CD4-positive, alpha-beta T cell treated with Interleukin-6 at 100 ng/mL for 8 hours (primary cell): Measurements from ENCODE around the gene BCKDHA.
"Not testable (repeated sequence)": the region's sequence is repeated elsewhere in the genome, so short reads cannot be mapped to it uniquely, and the experiment has no call there.

Source experiments
- DNase-seq: peaks from one replicate; pipeline ENCODE4 v3.0.0-alpha.2; 2020; ENCODE audit warnings: mixed read lengths, low spot score

Gene BCKDHA

DNA sequence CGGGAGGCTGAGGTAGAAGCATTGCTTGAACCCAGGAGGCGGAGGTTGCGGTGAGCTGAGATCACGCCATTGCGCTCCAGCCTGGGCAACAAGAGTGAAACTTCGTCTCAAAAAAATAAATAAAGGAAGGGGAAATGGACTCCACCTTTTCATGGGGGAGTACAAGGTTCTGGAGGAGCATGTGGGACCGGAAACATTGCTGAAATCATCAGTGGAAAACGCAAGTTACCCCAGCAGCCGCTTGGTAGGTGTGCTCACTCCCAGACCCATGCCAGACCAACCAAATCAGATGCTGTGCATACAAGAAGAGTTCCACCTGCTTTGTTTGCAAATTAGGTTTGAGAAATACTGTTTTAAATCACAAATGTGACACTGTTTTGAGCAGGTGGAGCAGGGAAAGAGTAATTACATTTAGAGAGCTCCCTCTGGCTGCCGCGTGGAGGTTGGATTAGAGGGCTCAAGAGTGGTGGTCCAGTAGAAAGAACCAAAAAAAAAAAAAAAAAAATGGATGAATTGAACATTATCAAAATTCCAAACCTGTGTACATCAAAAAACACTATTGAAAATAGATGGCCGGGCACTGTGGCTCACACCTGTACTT, 50.2 kb downstream of the BCKDHA start:
- no peak for DNase-seq

DNA sequence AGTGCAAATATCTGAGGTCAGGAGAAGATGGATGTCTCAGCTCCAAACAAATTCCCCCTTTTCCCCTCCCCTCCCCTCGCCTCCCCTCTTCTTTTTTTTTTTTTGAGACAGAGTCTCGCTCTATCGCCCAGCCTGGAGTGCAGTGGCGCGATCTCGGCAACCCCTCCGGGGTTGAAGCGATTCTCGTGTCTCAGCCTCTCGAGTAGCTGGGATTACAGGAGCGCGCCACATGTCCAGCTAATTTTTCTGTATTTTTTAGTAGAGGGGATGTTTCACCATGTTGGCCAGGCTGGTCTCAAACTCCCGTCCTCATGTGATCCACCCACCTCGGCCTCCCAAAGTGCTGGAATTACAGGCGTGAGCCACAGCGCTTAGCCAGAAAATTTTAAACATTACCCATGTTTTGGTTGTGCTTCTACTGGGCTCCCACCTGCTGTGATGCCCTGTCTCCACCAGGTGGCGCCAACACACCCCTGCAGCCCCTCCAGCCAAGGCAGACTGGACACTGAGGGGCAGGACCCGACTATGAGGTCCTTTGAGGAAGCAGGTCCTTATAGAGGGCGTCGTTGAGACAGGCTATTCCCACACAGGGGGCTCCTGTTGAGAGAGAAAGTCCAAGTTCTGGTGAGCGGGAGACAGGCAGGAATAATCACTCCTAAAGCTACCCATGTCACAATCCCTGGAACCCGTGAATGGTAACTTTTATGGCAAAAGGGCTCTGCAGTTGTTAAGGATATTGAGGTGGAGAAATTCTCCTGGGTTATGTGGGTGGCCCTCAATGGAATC, 51.7 kb downstream of the BCKDHA start:
- peak; percentile 66 for DNase-seq

DNA sequence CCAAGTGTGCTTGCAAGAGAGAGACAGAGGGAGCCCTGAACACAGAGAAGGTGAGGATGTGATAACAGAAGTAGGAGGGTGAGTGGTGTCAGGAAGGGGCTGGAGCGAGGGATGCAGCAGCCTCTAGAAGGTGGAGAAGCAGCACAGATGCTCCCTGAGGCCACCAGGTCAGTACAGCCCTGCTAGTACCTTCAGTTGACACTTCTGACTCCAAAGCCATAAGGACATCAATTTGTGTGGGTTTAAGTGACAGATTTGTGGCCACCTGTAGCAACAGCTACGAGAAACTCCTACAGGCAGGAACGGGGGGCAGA, 52.2 kb downstream of the BCKDHA start:
- DNase-seq = no peak

DNA sequence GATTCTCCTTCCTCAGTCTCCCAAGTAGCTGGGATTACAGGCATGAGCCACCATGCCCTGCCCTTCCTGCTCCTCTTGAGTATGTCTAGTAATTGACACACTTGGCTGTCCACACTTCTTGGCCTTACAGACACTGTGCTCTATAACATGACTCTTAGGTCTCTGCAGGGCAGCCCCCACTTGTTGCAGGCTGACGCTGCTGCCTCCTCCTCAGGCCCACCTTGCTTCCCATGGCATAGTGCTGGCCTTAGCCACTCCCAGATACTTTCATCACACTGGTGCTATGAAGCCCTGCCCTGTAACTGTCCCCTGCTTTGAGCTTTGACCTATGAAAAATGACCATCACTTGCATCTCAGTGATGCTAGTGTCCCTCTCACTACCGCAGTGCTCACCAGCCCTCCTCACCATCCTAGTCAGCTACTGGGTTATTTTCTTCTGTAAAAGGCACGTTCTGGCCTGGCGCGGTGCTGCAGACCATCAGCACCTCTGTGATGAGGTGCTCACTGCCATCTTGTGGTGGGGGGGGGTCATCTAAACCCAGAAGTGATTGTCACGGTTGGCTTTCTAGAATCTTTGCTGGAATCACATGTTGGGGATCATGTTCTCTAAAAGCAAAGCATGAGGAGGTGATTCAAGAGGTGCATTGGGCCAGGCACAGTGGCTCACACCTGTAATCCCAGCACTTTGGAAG, 55.1 kb downstream of the BCKDHA start:
- DNase-seq = no peak

DNA sequence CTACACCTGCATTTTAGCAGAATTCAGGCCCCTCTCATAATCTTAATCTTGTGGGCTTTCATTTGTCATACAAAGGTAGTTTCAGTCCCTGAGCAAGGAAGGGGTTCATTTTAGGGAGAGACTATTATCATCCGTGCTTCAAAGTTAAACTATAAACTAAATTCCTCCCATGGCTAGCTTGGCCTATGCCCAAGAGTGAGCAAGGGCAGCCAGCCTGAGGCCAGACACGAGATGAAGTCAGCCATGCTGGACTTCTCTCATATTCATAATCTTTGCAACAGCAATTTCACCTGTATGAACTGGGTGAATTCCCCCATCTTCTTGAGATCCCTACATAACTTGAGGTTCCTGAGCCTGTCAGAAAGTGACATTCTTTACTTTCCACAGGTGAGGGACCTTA, 58.3 kb downstream of the BCKDHA start:
- no peak for DNase-seq

DNA sequence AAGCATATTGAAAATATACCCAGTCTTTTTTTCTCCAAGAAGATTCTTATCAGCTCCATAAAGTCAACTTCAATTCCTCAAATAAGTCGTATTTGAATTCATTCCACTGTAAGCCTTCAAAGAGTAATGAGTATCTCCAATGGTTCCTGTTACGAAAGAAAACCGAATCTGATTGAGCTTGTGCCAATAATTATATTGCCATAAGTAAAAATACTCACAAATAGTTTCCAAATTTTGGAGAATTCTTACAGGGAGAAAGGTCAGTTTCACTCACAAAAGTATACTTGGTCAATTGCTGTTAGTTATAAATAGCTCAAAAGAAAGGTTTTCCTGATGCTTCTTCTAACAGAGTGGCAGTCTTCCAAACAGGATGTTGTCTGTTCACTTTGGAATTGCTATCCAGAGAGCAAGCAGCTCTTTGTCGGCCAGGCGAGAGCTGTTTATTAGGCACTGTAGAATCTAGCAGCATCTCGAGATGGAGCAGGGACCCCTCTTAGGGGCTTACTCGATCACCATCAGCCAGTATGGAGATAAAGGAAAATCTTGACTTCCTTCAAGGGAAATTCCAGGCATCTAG, 58.8 kb downstream of the BCKDHA start:
- DNase-seq = no peak

DNA sequence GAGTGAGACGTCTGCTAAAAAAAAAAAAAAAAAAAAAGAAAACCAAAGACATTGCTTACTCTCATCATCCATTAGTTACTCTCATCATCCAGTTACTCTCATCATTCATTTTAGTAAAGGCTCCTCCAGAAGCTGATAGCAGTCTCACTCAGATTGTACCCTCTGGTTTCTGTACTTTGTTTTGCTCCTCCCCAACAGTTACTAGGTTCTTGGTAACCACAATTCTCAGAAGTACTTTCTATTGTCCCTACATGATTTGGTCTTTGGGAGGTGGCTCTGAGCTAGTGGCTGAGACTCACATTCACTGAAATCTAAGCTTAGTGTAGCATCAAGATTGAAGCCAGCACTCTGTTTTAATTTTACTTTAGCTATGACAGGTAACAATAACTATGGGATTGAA, 59.6 kb downstream of the BCKDHA start:
- peak; percentile 5 for DNase-seq

DNA sequence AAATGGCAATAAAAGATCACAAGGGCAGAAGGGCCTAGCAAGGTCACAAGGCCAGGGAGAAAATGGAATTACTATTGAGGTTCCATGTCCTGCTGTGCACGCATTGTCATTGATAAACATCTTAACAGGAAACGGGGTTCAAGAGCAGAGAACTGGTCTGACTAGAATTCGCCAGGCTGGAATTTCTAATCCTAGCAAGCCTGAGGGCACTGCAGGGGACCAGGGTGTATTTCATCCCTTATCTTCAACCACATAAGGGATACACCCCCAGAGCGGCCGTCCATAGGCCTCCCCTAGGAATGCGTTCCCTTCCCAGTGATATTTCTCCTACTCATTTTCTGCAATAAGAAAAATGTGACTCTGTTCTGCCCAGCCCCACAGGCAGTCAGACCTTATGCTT, 64.9 kb downstream of the BCKDHA start:
- no peak for DNase-seq

DNA sequence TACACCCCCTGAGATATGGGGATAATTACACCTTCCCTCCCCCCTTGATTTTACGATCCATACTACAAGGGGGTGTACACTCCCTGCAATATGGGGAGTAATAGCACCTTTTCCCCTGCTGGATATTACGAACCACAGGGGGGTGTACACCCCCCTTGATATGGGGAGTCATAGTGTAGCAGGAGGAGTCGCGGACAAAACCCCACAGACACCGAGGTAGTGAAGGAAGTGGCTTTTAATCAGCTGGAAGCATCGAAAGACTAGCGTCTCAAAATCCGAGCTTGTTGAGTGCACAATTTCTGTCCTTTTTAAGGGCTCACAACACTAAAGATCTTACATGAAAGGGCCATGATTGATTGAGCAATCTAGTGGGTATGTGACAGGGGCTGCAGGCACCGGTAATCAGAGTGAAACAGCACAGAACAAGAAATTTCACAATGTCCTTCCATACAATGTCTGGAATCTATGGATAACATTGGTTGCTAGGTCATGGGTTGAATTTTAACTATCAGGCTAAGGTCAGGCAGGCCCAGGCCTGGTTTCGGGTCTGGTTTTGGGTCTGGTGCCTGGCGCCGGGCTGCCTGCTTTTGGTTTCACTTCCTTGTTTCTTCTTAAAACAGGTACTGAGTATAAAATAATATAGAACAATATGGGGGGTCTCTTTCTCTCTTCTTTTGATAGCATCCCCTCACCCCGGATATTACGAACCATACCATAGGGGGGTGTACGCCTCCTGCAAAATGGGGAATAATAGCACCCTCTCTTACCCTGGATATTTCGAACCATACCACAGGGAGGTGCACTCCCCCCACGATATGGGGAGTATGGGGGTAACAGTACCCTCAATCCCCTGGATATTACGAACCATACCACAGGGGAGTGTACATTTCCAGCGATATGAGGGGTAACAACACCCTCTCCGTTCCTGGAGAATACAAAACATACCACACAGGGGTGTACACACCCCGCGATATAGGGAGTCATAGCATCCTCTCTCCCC, 65.9 kb downstream of the BCKDHA start:
- DNase-seq = not testable (repeated sequence)
